ENCODE results near the gene ATXN1L. TPM values are rescaled to one million over a fixed set of nuclear protein-coding genes. Genes with fewer than 3 reads are reported as not detected.
A peak's percentile ranks its signal among the peaks of the same experiment; 100 is the strongest.

ATXN1L gene
- polyA plus RNA-seq, 1 donor (not counting 4 experiments of a cell fraction or from before 2014, with no cell fraction given) = 12.8 TPM

DNA sequence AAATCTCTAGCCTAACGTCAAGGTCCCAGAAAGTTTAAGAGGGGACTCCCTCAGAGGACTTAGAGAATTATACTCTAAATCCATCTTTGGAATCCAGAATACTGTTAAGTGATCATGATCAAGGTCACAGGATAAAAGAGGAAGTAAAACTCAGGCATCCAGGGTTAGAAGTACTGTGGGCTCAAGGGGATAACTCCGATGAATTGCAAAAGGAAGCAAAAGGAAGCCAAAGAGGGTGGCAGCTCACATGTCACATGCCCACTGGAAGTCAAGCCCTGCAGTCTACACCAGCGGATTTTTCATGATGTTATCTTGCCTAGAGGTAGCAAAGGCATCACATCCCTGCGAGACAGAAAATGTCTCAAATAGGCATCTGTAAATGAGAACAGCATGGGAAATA, 34.4 kb downstream of the ATXN1L start:
- Histone ChIP-seq H3K4me2 (ENCODE audit: control insufficient read depth, extremely low read depth, insufficient read depth, low read depth, low read length) (no peak overlapping the region), H3K9me1 (ENCODE audit: control insufficient read depth, extremely low read depth, insufficient read depth, low read length) (no peaks in the 10 kb centered on the region), H3K9me3 (ENCODE audit: control insufficient read depth, low read depth, low read length) (no peaks in the 10 kb centered on the region), H3K4me3 (ENCODE audit: control insufficient read depth in 2 of 3, extremely low read depth in 1 of 3, insufficient read depth in 2 of 3, low read depth in 1 of 3, low read length in 3 of 3) (no peak overlapping the region), H3K4me1 (ENCODE audit: control insufficient read depth, extremely low read depth, insufficient read depth, low read length) (peaks cover 11% of the 10 kb centered on the region), H2AFZ (ENCODE audit: control insufficient read depth, low read length) (no peak overlapping the region), H3K36me3 (ENCODE audit: control insufficient read depth in 2 of 2, extremely low read depth in 1 of 2, insufficient read depth in 2 of 2, low read length in 2 of 2) (no peaks in the 10 kb centered on the region), H4K20me1 (ENCODE audit: control insufficient read depth, extremely low read depth, insufficient read depth, low read length) (no peaks in the 10 kb centered on the region), H3K27ac (ENCODE audit: control insufficient read depth, insufficient read depth, low read length) (no peak overlapping the region), H3K9ac (ENCODE audit: control insufficient read depth, extremely low read depth, insufficient read depth, low read length) (no peak overlapping the region), H3K27me3 (ENCODE audit: control insufficient read depth, extremely low read depth, insufficient read depth, low read length) (no peaks in the 10 kb centered on the region), H3K79me2 (ENCODE audit: control insufficient read depth, insufficient read depth, low read length) (no peaks in the 10 kb centered on the region)
- DNase-seq (ENCODE audit: low read depth, low spot score) (no peak), FAIRE-seq (no peak)
- TF ChIP-seq, protein P1, sequence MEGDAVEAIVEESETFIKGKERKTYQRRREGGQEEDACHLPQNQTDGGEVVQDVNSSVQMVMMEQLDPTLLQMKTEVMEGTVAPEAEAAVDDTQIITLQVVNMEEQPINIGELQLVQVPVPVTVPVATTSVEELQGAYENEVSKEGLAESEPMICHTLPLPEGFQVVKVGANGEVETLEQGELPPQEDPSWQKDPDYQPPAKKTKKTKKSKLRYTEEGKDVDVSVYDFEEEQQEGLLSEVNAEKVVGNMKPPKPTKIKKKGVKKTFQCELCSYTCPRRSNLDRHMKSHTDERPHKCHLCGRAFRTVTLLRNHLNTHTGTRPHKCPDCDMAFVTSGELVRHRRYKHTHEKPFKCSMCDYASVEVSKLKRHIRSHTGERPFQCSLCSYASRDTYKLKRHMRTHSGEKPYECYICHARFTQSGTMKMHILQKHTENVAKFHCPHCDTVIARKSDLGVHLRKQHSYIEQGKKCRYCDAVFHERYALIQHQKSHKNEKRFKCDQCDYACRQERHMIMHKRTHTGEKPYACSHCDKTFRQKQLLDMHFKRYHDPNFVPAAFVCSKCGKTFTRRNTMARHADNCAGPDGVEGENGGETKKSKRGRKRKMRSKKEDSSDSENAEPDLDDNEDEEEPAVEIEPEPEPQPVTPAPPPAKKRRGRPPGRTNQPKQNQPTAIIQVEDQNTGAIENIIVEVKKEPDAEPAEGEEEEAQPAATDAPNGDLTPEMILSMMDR (optimal IDR thresholded peaks at IDR 0.05 in 1 of 3, IDR thresholded peaks at IDR 0.05 in 1 of 3, conservative IDR thresholded peaks at IDR 0.05 in 1 of 3; ENCODE audit: extremely low read depth in 1 of 3, insufficient read depth in 2 of 3, low read length in 3 of 3) = no peak
- TF ChIP-seq EZH2 (IDR thresholded peaks at IDR 0.05; ENCODE audit: low read length) = no peak
- dilution Hi-C loops (cut with MboI; ENCODE audit: extremely low pct_ligation_motif_present, low sequenced_read_pairs) = no loop called here

DNA sequence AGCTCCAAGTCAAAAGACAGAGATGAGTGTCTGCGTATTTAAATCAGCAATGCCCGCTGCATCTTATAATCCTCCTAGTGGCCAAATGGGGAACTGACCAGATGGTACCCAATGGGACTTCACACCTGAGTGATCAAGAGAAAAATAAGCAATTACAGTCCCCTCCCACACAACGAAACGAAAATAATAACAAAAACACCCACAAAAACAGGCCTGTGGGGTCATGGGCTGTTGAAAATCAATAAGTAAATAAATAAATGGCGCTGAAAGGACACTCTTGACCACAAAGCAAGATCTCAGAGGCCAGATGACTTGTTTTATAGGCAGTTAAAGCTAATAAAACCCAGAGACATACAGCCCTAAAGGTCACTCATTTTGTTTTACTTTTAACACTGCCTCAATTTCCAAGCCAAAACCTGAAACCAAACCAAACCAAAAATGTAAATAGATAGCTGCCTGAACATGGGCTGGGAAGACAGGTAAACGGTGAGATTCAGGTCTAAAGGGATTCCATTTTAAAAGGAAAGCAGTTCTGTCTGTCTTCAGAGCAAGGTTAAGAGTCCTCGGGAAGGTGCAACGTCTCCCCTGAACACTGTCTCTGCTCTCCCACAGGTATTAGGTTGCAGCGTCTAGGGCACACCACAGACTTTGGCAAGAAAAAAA, 36.9 kb downstream of the ATXN1L start:
- Histone ChIP-seq H3K36me3 (ENCODE audit: control insufficient read depth in 2 of 2, extremely low read depth in 1 of 2, insufficient read depth in 2 of 2, low read length in 2 of 2) (no peaks in the 10 kb centered on the region), H3K9me1 (ENCODE audit: control insufficient read depth, extremely low read depth, insufficient read depth, low read length) (no peaks in the 10 kb centered on the region), H3K4me2 (ENCODE audit: control insufficient read depth, extremely low read depth, insufficient read depth, low read depth, low read length) (peak overlapping the region; percentile 98), H3K4me1 (ENCODE audit: control insufficient read depth, extremely low read depth, insufficient read depth, low read length) (peaks cover 12% of the 10 kb centered on the region), H3K79me2 (ENCODE audit: control insufficient read depth, insufficient read depth, low read length) (no peaks in the 10 kb centered on the region), H3K27me3 (ENCODE audit: control insufficient read depth, extremely low read depth, insufficient read depth, low read length) (no peaks in the 10 kb centered on the region), H3K4me3 (ENCODE audit: control insufficient read depth in 2 of 3, extremely low read depth in 1 of 3, insufficient read depth in 2 of 3, low read depth in 1 of 3, low read length in 3 of 3) (peak overlapping the region; percentile 74 to 88 (median 87)), H3K27ac (ENCODE audit: control insufficient read depth, insufficient read depth, low read length) (peak overlapping the region; percentile 49), H3K9ac (ENCODE audit: control insufficient read depth, extremely low read depth, insufficient read depth, low read length) (peak overlapping the region; percentile 75), H2AFZ (ENCODE audit: control insufficient read depth, low read length) (peak overlapping the region; percentile 87), H4K20me1 (ENCODE audit: control insufficient read depth, extremely low read depth, insufficient read depth, low read length) (no peaks in the 10 kb centered on the region), H3K9me3 (ENCODE audit: control insufficient read depth, low read depth, low read length) (no peaks in the 10 kb centered on the region)
- dilution Hi-C loops (cut with MboI; ENCODE audit: extremely low pct_ligation_motif_present, low sequenced_read_pairs) = no loop called here
- peak; percentile 62 for DNase-seq (ENCODE audit: low read depth, low spot score)
- peak; percentile 74 for FAIRE-seq
- TF ChIP-seq, protein P1 (optimal IDR thresholded peaks at IDR 0.05 in 1 of 3, IDR thresholded peaks at IDR 0.05 in 1 of 3, conservative IDR thresholded peaks at IDR 0.05 in 1 of 3; ENCODE audit: extremely low read depth in 1 of 3, insufficient read depth in 2 of 3, low read length in 3 of 3) = peak; percentile 70 to 90 (median 79)
- TF ChIP-seq EZH2 (IDR thresholded peaks at IDR 0.05; ENCODE audit: low read length) = no peak

Measured in keratinocyte (primary cell).